Activated T-cell treated with anti-CD3 and anti-CD28 coated beads, Interleukin-2, amount 50 U/mL, for 72 hours (primary cell): ENCODE measurements around the gene SKA3. TPM values are rescaled to one million over a fixed set of nuclear protein-coding genes. Genes with fewer than 3 reads are reported as not detected.
"Not testable (repeated sequence)": the region's sequence is repeated elsewhere in the genome, so short reads cannot be mapped to it uniquely, and the experiment has no call there.

Experiments
- ATAC-seq, 2 donors: fragments of 150-1000 bp; cut with Tn5 transposase; replicated peaks in 1 of 2; 2 replicates each; pipeline ENCODE4 v1.10.0; 2021; ENCODE audit warnings: moderate library complexity in 2 of 2, mild to moderate bottlenecking in 1 of 2
- DNase-seq, 2 donors: peaks; one replicate each; pipeline ENCODE4 v3.0.0; 2021 to 2022; ENCODE audit warnings: mixed read lengths in 1 of 2
- H3K27ac Mint-ChIP-seq: one replicate; pipeline ENCODE4 v1.8.0; 2022; ENCODE audit warnings: mild to moderate bottlenecking, moderate library complexity, mixed read lengths
- H3K27me3 Mint-ChIP-seq: one replicate; pipeline ENCODE4 v1.8.0; 2022; ENCODE audit warnings: low read depth, mixed read lengths
- H3K36me3 Mint-ChIP-seq, 2 donors: one replicate each; pipeline ENCODE4 v1.8.0; 2022; ENCODE audit warnings: mixed read lengths in 2 of 2, mild to moderate bottlenecking in 1 of 2; ENCODE audit not compliant: insufficient read depth in 2 of 2
- H3K4me1 Mint-ChIP-seq: one replicate; pipeline ENCODE4 v1.8.0; 2022; ENCODE audit warnings: low read depth, mixed read lengths
- H3K4me3 Mint-ChIP-seq, 2 donors: one replicate each; pipeline ENCODE4 v1.8.0; 2022; ENCODE audit warnings: mild to moderate bottlenecking in 2 of 2, mixed read lengths in 2 of 2, moderate library complexity in 2 of 2
- H3K9me3 Mint-ChIP-seq, 2 donors: one replicate each; pipeline ENCODE4 v1.8.0; 2022; ENCODE audit warnings: mixed read lengths in 2 of 2
- total RNA-seq, 2 donors: library from RNA; stranded (reverse); gene quantifications; one replicate each; pipeline ENCODE4 v1.2.3, GENCODE V29; 2022

Gene SKA3
- total RNA-seq, 2 donors from 2014 or later: 32.0 to 34.6 TPM

GRCh38 chr13:21149568-21149967 is 26.8 kb downstream of the SKA3 start:
- Mint-ChIP-seq H3K4me3 (no peak overlapping the region), H3K36me3 (peaks cover 3 to 11% of the 10 kb centered on the region in 2 donors), H3K27me3 (no peaks in the 10 kb centered on the region), H3K27ac (no peak overlapping the region), H3K9me3 (no peaks in the 10 kb centered on the region), H3K4me1 (peaks cover 5% of the 10 kb centered on the region)
- DNase-seq (no peak), ATAC-seq (peak in 1 of 2 donors; percentile 33)

- no peak for ATAC-seq
- H3K27ac Mint-ChIP-seq: peak overlapping the region; percentile 40
Observed at GRCh38 chr13:21148557-21149258, 27.6 kb downstream of the SKA3 start.

GRCh38 chr13:21147827-21148226 is 28.5 kb downstream of the SKA3 start:
- no peaks in the 10 kb centered on the region for H3K9me3 Mint-ChIP-seq
- H3K36me3 Mint-ChIP-seq: peaks cover 6 to 12% of the 10 kb centered on the region in 2 donors
- ATAC-seq: peak in 1 of 2 donors; percentile 23
- no peak overlapping the region for H3K4me3 Mint-ChIP-seq
- peak overlapping the region; percentile 36 for H3K27ac Mint-ChIP-seq
- no peaks in the 10 kb centered on the region for H3K27me3 Mint-ChIP-seq
- H3K4me1 Mint-ChIP-seq: peaks cover 18% of the 10 kb centered on the region
- DNase-seq: no peak

More at GRCh38 chr13:21148557-21149258, 27.6 kb downstream of the SKA3 start:
- Mint-ChIP-seq H3K4me3 (no peak overlapping the region), H3K4me1 (peaks cover 10% of the 10 kb centered on the region), H3K9me3 (no peaks in the 10 kb centered on the region), H3K36me3 (peaks cover 3 to 12% of the 10 kb centered on the region in 2 donors), H3K27me3 (no peaks in the 10 kb centered on the region)
- no peak for DNase-seq

- ATAC-seq (no peak), DNase-seq (no peak)
- peaks cover 14 to 23% of the 10 kb centered on the region in 2 donors for H3K36me3 Mint-ChIP-seq
- H3K4me1 Mint-ChIP-seq: peaks cover 31% of the 10 kb centered on the region
- H3K27ac Mint-ChIP-seq: peak overlapping the region; percentile 97
- H3K27me3 Mint-ChIP-seq: no peaks in the 10 kb centered on the region
- H3K9me3 Mint-ChIP-seq: no peaks in the 10 kb centered on the region
- peak overlapping the region; percentile 71 to 77 for H3K4me3 Mint-ChIP-seq
Observed at GRCh38 chr13:21142766-21143165, 33.6 kb downstream of the SKA3 start.

GRCh38 chr13:21139374-21139773 is 37.0 kb downstream of the SKA3 start:
- peaks cover 25% of the 10 kb centered on the region for H3K4me1 Mint-ChIP-seq
- H3K27me3 Mint-ChIP-seq: no peaks in the 10 kb centered on the region
- H3K27ac Mint-ChIP-seq: peak overlapping the region; percentile 91
- ATAC-seq: no peak
- no peak for DNase-seq
- H3K36me3 Mint-ChIP-seq: peaks cover 11 to 15% of the 10 kb centered on the region in 2 donors
- peak overlapping the region; percentile 88 to 92 for H3K4me3 Mint-ChIP-seq
- no peaks in the 10 kb centered on the region for H3K9me3 Mint-ChIP-seq

GRCh38 chr13:21138561-21138960 is 37.8 kb downstream of the SKA3 start:
- ATAC-seq (no peak), DNase-seq (no peak)
- Mint-ChIP-seq H3K4me3 (peak overlapping the region; percentile 79 to 92), H3K27me3 (no peaks in the 10 kb centered on the region), H3K9me3 (no peaks in the 10 kb centered on the region), H3K4me1 (peaks cover 20% of the 10 kb centered on the region), H3K27ac (peak overlapping the region; percentile 83), H3K36me3 (peaks cover 11% of the 10 kb centered on the region in 2 donors)

GRCh38 chr13:21137696-21138095 is 38.7 kb downstream of the SKA3 start:
- no peak overlapping the region for H3K27ac Mint-ChIP-seq
- H3K36me3 Mint-ChIP-seq: peaks cover 7 to 9% of the 10 kb centered on the region in 2 donors
- H3K4me1 Mint-ChIP-seq: peaks cover 11% of the 10 kb centered on the region
- H3K27me3 Mint-ChIP-seq: no peaks in the 10 kb centered on the region
- no peaks in the 10 kb centered on the region for H3K9me3 Mint-ChIP-seq
- ATAC-seq (no peak), DNase-seq (no peak)
- no peak overlapping the region for H3K4me3 Mint-ChIP-seq

- not testable (repeated sequence) for H3K9me3 Mint-ChIP-seq, H3K27me3 Mint-ChIP-seq, H3K36me3 Mint-ChIP-seq, H3K4me3 Mint-ChIP-seq, H3K4me1 Mint-ChIP-seq, DNase-seq, H3K27ac Mint-ChIP-seq, ATAC-seq
Observed at GRCh38 chr13:21135833-21136232, 40.5 kb downstream of the SKA3 start.

- Mint-ChIP-seq H3K4me1 (peaks cover 3% of the 10 kb centered on the region), H3K27ac (no peak overlapping the region), H3K27me3 (no peaks in the 10 kb centered on the region), H3K4me3 (no peak overlapping the region), H3K36me3 (no peaks in the 10 kb centered on the region), H3K9me3 (no peaks in the 10 kb centered on the region)
- DNase-seq (no peak), ATAC-seq (no peak)
Observed at GRCh38 chr13:21134475-21134874, 41.9 kb downstream of the SKA3 start.

- Mint-ChIP-seq H3K36me3 (no peaks in the 10 kb centered on the region), H3K9me3 (no peaks in the 10 kb centered on the region), H3K27ac (no peak overlapping the region), H3K4me3 (no peak overlapping the region), H3K4me1 (no peaks in the 10 kb centered on the region), H3K27me3 (no peaks in the 10 kb centered on the region)
- no peak for DNase-seq
- ATAC-seq: no peak
Observed at GRCh38 chr13:21133077-21133476, 43.3 kb downstream of the SKA3 start.

- H3K36me3 Mint-ChIP-seq: no peaks in the 10 kb centered on the region
- DNase-seq (no peak), ATAC-seq (no peak)
- no peaks in the 10 kb centered on the region for H3K4me1 Mint-ChIP-seq
- H3K27ac Mint-ChIP-seq: no peak overlapping the region
- H3K27me3 Mint-ChIP-seq: no peaks in the 10 kb centered on the region
- no peak overlapping the region for H3K4me3 Mint-ChIP-seq
- no peaks in the 10 kb centered on the region for H3K9me3 Mint-ChIP-seq
Observed at GRCh38 chr13:21130116-21130515, 46.2 kb downstream of the SKA3 start.

GRCh38 chr13:21124852-21125251 is 51.5 kb downstream of the SKA3 start:
- no peak for ATAC-seq
- no peak for DNase-seq
- no peaks in the 10 kb centered on the region for H3K9me3 Mint-ChIP-seq

GRCh38 chr13:21123956-21124355 is 52.4 kb downstream of the SKA3 start:
- no peak overlapping the region for H3K27ac Mint-ChIP-seq
- no peak for ATAC-seq

More at GRCh38 chr13:21124852-21125251, 51.5 kb downstream of the SKA3 start:
- Mint-ChIP-seq H3K27me3 (no peaks in the 10 kb centered on the region), H3K36me3 (no peaks in the 10 kb centered on the region), H3K4me1 (no peaks in the 10 kb centered on the region), H3K27ac (no peak overlapping the region), H3K4me3 (no peak overlapping the region)

GRCh38 chr13:21121616-21122015 is 54.7 kb downstream of the SKA3 start:
- H3K9me3 Mint-ChIP-seq: no peaks in the 10 kb centered on the region
- no peak overlapping the region for H3K4me3 Mint-ChIP-seq
- no peaks in the 10 kb centered on the region for H3K4me1 Mint-ChIP-seq
- no peaks in the 10 kb centered on the region for H3K27me3 Mint-ChIP-seq
- H3K36me3 Mint-ChIP-seq: no peaks in the 10 kb centered on the region
- no peak overlapping the region for H3K27ac Mint-ChIP-seq
- DNase-seq (no peak), ATAC-seq (no peak)

More at GRCh38 chr13:21123956-21124355, 52.4 kb downstream of the SKA3 start:
- Mint-ChIP-seq H3K9me3 (no peaks in the 10 kb centered on the region), H3K4me3 (no peak overlapping the region), H3K27me3 (no peaks in the 10 kb centered on the region), H3K36me3 (no peaks in the 10 kb centered on the region), H3K4me1 (no peaks in the 10 kb centered on the region)
- no peak for DNase-seq
